GM18517 (cell line): ENCODE data around the gene MCM6.

Experiments
- ATAC-seq: cut with Tn5 transposase; IDR thresholded peaks from one replicate; pipeline ENCODE4 v1.9.1; 2021; ENCODE audit warnings: mild to moderate bottlenecking, moderate library complexity; ENCODE audit not compliant: unreplicated experiment

Gene MCM6

DNA sequence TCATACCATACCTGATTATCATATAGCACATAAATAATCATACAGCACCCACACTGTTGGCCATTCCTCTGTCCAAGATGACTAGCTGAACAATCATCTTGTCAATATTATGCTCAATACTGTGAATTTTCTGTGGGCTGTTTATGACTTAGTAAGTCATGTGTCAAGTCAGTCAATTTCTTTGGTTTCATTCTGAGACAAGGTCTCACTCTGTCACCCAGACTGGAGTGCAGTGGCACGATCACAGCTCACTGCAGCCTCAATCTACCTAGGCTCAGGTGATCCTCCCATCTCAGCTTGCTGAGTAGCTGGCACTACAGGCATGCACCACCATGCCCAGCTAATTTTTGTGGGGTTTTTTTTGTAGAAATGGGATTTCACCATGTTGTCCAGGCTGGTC is 5.7 kb downstream of the MCM6 start:
- no peak for ATAC-seq

DNA sequence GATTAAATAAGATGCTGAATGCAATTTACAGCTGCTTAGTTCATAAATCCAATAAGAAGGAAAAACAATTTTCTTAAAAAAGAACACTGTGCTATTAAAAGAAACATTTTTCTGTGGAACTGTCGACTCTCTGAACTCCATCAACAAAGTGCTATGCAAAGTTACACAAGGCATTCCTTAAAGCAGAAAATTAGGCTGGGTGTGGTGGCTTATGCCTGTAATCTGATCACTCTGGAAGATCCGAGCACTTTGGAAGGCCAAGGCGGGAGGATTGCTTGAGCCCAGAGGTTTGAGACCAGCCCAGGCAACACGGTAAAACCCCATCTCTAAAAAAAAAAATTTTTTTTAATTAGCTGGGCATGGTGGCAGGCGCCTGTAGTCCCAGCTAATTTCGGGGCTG is 13.0 kb downstream of the MCM6 start:
- no peak for ATAC-seq

DNA sequence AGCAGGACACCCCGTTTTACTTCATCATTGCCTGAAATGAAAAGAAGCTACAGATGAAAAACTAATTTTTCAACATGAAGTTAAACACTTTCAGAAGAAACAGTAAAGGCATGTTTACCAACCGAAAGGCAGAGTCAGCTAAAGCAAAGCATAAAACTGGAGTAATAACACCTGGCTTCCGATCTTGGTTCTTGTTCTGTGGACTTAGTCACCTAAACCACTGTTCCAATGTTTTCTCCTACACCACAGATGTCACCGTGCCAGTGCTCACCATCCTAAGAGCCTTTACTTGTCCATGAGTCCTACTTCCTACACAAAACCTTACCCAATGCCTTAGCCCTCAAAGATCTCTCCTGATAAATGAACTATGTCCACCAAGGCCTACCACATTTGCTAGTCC is 13.5 kb downstream of the MCM6 start:
- ATAC-seq = no peak

DNA sequence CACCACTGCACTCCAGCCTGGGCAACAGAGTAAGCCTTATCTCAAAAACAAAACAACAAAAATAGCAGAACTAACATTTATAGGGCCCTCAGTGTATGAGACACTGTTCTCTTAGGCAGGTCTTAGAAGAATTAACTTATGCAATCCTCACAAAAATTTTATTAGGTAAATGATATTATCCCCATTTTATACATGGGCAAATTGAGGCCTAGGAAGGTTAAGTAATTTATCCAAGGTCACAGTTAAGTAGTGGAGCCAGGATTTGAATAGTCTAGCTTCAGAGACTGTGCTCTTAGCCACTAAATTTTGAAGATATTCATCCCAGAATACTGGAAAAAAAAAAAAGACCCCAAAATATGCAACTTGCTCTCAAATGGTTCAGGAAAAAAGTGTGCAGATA is 22.8 kb downstream of the MCM6 start:
- no peak for ATAC-seq

DNA sequence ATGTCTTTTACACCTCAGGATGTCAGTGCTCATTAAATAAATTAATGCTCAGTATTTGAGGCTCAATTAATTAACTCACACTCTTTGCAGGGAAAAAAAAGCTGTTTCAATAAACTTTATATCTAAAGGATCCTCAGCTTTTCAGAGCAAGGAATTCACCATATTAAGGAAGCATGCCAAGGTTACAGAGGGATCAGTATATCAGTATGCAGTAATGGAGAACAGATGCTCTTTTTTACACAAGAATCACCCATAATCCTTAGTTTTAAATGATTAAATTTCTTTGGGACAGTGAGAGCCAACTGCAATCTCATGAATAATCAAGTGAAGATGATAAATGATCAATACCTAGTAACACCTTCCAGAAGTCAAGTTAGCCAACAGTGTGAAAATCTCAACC is 24.4 kb downstream of the MCM6 start:
- no peak for ATAC-seq

DNA sequence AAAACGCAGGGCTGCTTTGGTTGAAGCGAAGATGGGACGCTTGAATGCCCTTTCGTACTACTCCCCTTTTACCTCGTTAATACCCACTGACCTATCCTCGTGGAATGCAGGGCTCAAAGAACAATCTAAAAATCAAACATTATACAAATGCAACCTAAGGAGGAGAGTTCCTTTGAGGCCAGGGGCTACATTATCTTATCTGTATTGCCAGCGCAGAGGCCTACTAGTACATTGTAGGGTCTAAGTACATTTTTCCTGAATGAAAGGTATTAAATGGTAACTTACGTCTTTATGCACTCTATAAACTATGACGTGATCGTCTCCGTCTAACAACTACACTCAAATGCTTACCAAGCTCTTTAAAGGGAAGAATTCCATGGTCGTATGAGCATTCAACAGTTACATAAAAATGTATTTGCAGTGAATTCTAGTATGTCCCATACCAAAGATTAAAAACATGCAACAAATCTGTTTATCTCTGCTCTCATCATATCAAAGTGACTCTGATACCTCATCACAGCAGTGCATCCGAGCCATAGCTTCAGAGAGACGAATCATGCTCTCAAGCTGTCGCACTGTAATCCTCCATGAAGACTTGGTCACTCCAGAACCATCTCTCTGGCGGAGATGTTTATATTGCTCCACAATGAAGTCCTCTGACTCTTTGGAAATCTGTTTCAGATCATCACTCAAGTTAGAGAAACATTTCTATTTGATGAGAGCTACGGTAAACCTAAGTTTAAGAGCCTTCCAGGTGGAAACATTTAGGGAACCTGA is 25.2 kb downstream of the MCM6 start:
- no peak for ATAC-seq

DNA sequence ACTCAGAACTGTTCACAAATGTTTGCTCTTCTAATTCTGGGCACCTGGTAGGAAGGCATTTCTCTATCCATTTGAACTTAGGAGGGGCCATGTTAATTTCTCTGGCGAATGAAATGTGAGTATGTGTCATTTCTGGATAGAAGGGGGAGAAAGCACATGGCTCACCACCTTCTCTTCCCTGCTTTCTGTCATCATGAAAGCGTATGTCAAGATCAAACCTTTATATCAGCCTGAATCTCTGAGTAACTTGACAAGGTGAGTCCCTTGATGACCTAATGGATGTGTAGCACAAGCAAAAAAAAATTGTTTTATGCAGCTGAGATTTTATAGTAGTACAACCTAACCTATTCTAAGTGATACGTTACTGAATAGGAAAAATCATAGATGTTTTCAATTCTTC is 27.2 kb downstream of the MCM6 start:
- no peak for ATAC-seq

DNA sequence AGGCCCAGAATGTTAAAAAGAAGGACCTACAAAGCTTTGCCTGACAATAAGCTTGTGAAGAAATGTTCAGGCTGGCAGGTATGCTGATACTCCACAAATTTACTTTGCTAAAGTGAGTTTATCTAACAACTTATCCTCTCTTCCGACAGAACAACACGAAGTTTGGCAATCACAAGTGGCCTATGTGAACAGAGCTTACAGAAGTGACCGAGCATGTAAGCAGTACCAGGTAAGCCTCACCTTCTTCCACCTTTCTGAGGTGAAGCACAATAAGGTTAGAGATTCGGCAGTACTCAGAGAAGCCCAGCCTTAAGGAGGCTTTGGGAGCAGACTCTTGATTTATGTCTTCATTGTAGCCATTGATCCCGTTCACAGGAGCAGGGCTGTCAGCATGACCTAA is 30.2 kb downstream of the MCM6 start:
- no peak for ATAC-seq

DNA sequence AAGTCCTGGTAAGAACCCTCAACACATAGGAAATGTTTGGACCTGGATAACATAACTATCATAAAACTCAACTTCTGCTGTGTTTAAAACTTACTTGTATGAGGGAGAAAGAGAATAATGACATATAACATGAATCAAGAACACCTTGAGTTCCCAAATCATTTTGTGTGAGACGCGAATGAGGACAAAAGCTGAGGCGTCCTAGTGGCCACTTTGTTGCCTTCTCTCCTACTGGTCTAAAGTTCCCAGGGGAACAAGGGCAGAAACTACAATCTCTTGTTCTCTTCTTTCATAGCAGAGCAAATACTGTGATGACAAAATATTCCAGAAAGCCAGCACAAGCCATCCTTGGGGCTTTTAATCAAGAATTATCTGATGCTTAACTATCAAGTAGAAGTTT is 31.0 kb downstream of the MCM6 start:
- no peak for ATAC-seq

DNA sequence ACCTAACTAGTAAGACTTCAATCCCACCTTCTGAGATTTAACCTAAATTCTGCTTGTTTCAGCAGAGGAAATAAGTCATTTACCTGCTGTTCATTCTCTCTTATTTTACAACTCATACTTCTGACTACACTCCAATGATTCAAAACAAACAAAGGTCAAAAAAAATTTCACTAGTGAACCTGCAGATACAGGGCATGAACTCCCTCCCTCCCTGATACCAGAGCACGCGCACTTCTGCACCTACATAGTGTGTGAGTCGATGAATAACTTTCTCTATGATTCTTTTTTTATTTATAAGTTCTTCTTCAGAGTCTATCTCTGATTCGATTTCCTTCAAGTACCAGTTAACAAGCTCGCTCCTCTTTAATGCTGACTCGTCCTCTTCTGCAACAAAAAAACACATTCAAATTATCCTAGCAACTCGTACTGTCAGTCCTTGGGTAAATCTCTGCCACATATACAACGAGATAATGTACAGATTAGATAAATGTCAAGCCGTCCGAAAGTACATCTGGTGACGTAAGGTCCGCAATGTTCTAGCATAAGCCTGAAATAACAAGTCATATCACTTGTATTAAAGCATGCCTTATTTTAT is 31.8 kb downstream of the MCM6 start:
- no peak for ATAC-seq

DNA sequence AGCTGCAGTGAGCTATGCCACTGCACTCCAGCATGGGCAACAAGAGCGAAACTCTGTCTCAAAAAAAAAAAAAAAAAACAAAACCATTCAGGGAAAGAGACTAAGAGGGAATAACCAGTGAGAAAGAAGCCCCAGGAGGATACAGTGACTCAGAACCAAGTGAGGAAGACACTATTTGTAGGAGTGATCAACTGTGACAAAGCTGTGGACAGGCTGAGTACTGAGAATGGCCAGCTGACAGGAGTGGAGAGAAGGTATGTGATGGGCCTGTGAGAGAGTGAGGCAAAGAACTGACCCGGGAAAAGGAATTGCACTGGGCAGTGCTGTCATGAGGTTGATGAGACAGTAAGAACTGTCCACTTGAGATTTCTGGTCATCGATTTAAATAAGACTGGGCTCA is 32.6 kb downstream of the MCM6 start:
- no peak for ATAC-seq

DNA sequence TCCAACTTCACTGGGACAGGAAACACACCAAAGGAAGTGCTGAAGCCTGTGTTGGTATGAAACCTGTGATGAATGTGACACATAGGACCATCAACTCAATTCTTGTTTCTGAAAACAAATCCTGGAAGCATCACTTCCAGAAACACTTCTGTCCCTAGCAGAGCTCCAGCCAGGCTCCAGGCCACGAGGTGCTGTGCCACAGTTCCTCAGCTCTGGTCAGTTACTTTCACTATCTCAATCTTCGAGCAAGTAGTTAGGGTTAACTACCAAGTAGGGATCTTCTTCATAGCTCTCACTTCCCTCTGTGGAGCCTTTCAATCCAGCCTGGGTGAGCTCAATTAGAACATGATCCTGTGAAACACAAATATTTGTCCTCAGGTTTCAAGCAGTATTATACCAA is 35.6 kb downstream of the MCM6 start:
- no peak for ATAC-seq

DNA sequence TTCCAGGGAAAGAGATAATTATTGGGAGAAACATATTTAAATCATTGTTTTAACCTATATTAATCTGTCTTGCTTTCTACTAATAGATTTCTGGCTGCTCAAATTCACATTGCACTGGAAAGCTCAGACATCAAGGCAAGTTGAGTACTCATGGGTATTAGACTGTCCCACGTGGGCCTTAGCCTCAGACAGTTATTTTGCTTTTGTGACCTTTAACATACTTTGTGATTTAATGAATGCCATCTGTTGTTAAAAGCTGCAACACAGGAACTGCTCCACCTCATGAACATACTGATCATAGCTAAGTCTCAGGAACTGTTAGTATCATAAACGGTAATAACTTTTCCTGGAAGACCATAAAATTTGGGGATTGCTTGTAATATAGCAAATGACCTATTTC is 36.5 kb downstream of the MCM6 start:
- no peak for ATAC-seq

DNA sequence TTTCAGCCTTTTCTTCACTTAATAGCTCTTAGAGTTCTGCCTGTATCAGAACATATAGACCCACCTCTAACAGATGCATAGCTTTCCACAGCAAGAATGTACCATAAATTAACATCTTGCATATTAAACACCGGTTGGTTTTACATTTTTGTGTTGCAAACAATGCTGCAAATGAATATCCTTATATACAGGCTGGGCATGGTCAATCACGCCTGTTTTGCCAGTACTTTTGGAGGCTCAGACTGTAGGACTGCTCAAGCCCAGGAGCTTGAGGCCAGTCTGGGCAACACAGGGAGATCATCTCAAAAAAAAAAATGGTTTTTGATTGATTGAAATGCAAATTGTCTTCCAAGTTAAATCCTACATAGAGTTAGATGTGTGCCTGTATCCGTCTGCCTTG is 37.7 kb downstream of the MCM6 start:
- ATAC-seq = no peak

DNA sequence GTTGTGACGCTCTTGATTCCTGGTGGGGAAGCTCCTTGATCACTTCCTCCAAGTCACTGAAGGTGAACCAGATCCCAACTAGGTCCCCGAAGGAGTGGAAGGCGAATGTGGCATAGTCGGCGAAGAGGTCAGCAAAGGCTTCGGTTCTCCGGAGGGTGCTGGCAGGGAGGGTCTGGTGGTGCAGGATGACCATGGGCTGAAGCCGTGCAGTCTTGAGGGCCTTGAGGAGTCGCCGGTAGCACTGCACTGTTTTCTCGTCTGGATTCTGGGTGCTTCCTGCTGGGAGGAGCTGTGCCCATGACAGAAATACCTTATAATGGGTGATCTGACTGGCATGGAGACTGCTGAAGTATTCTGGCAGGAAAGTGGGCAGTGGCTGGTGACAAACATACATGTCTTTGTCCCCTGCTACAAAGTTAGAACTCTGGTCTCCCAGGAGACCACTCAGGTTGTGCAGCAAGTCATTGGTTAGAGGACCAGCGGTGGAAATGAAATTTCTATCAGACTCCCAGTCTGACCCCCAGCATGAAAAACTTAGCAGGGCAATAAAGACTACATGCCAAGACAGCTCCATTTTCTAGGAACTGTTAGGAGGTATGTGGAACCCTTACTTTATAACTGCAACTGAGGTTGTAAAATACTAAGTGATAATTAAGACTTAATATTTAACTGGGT is 39.5 kb downstream of the MCM6 start, which contains the start of gene LCT:
TSS of gene LCT (minus strand) at position 589 of the 675 bp plus-strand sequence. CDS start at position 574, 15 bp downstream.
- no peak for ATAC-seq

DNA sequence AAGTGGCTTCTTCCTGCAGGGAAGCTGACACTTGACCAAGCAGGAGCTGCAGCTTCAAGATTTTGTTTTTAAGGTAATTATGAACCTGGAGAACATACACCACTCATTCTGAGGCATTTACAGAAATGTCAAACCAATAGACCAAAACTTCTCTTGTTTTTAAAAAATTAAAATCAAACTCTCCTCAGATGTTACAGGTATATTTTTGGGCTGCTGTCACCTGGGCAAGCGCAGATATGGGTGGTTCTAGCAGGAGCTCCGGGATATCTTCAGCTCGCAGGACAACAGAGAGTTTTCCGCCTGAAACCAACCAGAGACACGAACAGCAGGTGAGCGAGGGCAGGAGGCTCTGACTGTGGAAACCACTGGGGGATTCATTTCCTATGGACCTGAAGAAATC is 43.4 kb downstream of the MCM6 start:
- no peak for ATAC-seq

DNA sequence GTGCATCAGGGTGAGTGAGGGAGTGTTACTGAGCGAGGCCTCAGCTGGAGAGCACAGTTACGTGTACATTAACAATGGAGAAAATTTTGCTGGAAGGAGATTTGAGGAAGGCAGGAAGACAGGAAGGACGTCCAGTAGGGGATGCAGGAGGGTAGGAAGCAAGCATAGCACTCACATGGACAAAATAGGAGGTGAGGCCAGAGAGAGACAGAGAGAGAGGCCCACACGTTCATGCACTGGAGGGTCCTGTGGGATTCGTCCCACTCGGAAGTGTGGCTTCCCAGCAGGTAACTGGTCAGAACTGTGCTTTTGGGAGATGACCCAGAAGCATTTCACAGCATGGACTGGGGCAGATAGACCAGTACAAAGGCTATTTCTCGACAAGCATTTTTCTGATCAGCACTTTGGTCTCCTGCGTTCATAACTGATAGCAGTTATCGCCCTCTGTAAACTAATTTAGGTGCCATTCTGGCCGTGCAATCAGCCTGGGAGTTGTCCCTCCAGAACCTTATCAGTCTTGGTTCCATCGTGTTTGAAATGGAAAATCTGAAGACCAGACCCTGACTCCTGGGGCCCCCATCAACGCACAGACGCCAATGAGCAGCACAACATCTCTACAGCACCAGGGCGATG is 44.9 kb downstream of the MCM6 start:
- no peak for ATAC-seq

DNA sequence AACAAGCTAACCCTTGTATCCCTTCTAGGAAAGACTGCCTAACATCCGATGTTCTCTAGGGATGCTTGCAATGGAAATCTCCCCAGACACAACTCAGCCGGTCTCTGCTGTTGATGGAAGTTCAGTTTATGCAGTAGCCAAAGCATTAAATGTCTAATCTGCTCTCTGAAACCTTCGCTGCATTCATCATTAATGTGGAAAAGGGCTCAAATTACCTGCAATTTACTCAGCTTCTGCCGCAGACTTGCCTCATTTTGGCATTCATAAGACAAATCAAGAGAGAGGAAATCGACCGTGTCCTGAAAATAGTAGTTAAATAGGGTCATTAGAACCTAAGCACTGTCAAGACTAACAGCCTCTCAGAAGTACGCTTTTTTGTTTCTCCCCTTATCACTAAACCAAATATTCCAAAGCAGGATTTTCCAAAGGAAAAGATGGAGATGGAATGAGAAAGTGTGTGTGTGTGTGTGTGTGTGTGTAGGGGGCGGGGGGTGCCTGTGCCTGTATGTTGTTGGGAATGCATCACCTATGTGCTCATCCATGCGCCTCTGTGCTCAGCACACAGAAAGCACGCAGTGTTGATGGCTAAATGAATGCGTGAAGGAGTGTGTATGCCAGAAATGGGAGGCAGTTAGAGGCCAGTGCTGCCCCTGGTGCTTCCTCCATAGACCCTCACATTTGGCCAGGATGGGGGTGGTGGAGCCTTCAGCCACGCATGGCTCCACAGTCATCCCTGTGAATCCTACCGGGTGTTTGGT is 46.7 kb downstream of the MCM6 start:
- no peak for ATAC-seq

DNA sequence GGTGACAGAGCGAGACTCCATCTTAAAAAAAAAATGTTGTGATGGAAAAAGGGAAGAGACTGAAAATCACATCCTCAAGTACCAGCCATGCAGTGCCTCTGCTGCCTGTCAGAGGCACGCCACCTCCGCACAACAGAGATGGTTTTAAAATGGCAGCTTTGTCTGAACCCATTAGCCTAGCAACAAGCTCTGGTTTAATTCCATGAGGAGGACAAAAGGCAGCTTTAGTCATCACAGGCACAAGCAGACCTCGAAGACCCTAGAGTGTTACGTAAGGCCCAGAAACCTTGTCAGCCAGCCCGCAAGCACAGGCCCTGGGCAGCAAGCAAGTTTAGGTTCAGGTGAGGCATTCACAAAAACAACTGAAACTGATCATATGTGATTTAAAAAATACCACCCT is 49.7 kb downstream of the MCM6 start:
- no peak for ATAC-seq

DNA sequence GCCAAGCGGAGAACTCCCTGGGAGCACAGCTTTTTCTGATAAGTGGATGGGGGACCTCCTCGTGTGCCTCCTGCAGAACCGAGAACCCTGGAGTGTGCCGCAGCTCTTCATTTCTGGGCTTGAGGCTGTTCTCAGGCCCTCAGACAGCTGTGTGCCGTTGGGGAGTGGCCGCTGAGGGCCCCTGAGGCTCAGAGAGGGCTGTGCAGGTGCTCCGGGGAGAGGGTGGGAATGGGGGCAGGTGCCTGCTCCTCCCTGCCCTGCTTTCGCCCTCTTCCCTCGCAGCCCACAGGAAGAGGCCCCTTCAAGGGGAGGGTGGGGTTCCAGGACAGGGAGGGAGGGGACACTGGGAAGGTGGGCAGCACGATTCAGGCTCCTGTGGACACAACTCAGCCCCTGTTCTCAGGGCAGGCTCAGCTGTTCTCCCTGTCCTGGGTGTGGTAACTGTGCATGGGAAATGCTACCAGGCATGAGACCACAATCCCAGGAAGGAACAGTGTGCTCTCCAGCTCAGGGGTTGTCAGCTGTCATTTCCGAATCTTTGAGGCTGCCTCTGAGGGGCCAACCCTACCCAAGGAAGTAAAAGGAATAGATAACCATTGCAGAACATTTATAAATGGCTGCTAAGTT is 50.6 kb downstream of the MCM6 start:
- no peak for ATAC-seq

DNA sequence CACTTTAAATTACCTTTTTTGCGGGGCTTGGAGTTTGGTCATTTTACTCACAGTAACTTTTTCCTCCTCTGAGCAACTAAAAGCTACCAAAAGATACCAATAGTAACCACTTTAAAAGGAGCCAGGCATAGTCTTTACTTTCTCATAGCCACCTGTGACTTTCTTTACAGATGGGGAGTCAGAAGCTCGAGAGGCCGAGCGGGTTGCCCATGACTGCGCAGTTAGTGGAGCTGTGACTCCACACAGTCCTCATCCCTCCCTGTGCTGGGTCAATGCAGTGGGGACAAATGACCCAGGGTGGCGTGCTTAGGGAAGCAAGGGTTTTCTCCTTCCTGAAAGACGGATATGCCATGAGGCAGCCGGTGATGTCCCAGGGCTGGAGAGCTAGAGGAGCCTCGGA is 51.1 kb downstream of the MCM6 start:
- ATAC-seq = no peak
